ENCODE results near the gene KCNK1. TPM values are rescaled to one million over a fixed set of nuclear protein-coding genes. Genes with fewer than 3 reads are reported as not detected.
"Not testable (repeated sequence)": the region's sequence is repeated elsewhere in the genome, so short reads cannot be mapped to it uniquely, and the experiment has no call there.

Gene KCNK1
- polyA plus RNA-seq, 2 of the 4 experiments (the other 2 are of a cell fraction), result 8.4 to 11.8 TPM

GRCh38 chr1:233679591-233680373 is 65.9 kb downstream of the KCNK1 start:
- ATAC-seq, result no peak
- CTCF ChIA-PET, result interaction anchor here (0.8 kb wide), 2 partner anchors 42 to 111 kb away, joined by 3 to 6 read pairs; no protein-coding TSS in a partner anchor
- Histone ChIP-seq H3K9me3 (no peaks in the 10 kb centered on the region; the same call in 2 of the 3 replicates), H3K27ac (no peak overlapping the region), H3K4me2 (no peak overlapping the region), H3K4me3 (no peak overlapping the region), H3K4me1 (peaks cover 27% of the 10 kb centered on the region)
- TF ChIP-seq, protein P1, sequence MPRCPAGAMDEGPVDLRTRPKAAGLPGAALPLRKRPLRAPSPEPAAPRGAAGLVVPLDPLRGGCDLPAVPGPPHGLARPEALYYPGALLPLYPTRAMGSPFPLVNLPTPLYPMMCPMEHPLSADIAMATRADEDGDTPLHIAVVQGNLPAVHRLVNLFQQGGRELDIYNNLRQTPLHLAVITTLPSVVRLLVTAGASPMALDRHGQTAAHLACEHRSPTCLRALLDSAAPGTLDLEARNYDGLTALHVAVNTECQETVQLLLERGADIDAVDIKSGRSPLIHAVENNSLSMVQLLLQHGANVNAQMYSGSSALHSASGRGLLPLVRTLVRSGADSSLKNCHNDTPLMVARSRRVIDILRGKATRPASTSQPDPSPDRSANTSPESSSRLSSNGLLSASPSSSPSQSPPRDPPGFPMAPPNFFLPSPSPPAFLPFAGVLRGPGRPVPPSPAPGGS (IDR thresholded peaks at IDR 0.05), result no peak
- TF ChIP-seq HDAC2 (IDR thresholded peaks at IDR 0.05) (no peak), SMC3 (IDR thresholded peaks at IDR 0.05) (no peak), MAFK (IDR thresholded peaks at IDR 0.05; ENCODE audit: partially characterized antibody) (no peak)
- no peak for FAIRE-seq
- DNase-seq (ENCODE audit: low read depth in 1 of 2, low spot score in 1 of 2), result no peak
- 79% methylated on average over 12 of the region's 12 CpGs for WGBS (ENCODE audit: missing lambda C conversion rate)
- POLR2A ChIA-PET, result no interaction called here

- ATAC-seq, result no peak
These were observed 67.4 kb downstream of the KCNK1 start for GRCh38 chr1:233681285-233681684.

GRCh38 chr1:233686653-233687052 is 72.7 kb downstream of the KCNK1 start:
- CTCF ChIA-PET, result interaction anchor here (0.6 kb wide), 1 partner anchor 73 kb away, joined by 4 read pairs; no protein-coding TSS in a partner anchor
- H3K4me3 ChIP-seq; H3K4me2 ChIP-seq; POLR2A ChIA-PET; ATAC-seq; H3K9me3 ChIP-seq; DNase-seq (ENCODE audit: low read depth in 1 of 2, low spot score in 1 of 2); H3K27ac ChIP-seq; FAIRE-seq: not testable (repeated sequence)
- whole genome bisulfite sequencing (ENCODE audit: missing lambda C conversion rate), result 95% methylated on average over 10 of the region's 11 CpGs
- H3K4me1 ChIP-seq, result peaks cover 12% of the 10 kb centered on the region; the same call in 2 of the 3 replicates

More at GRCh38 chr1:233681285-233681684, 67.4 kb downstream of the KCNK1 start:
- Histone ChIP-seq H3K4me2 (no peak overlapping the region), H3K4me3 (no peak overlapping the region), H3K27ac (no peak overlapping the region), H3K4me1 (peaks cover 14% of the 10 kb centered on the region; the same call in 2 of the 3 replicates), H3K9me3 (no peaks in the 10 kb centered on the region)
- DNase-seq (ENCODE audit: low read depth in 1 of 2, low spot score in 1 of 2) (no peak), FAIRE-seq (no peak)
- 100% methylated on average over 1 of the region's 1 CpG for WGBS (ENCODE audit: missing lambda C conversion rate)
- CTCF ChIA-PET, result no interaction called here
- no peak for TF ChIP-seq FOSL2 (IDR thresholded peaks at IDR 0.05)
- no peak for TF ChIP-seq FOSL2 (CRISPR knock-in tag; IDR thresholded peaks at IDR 0.05)
- no peak for TF ChIP-seq HMGXB4 (CRISPR knock-in tag; IDR thresholded peaks at IDR 0.05; ENCODE audit: borderline replicate concordance)
- no peak for TF ChIP-seq EHF (CRISPR knock-in tag; IDR thresholded peaks at IDR 0.05)
- no peak for TF ChIP-seq ZSCAN20 (CRISPR knock-in tag; IDR thresholded peaks at IDR 0.05)
- no peak for TF ChIP-seq TP53 (CRISPR knock-in tag; IDR thresholded peaks at IDR 0.05)
- TF ChIP-seq, protein P2, sequence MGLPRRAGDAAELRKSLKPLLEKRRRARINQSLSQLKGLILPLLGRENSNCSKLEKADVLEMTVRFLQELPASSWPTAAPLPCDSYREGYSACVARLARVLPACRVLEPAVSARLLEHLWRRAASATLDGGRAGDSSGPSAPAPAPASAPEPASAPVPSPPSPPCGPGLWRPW (IDR thresholded peaks at IDR 0.05), result no peak
- TF ChIP-seq BHLHE40 (IDR thresholded peaks at IDR 0.05; ENCODE audit: low read depth, low read length), result no peak
- TF ChIP-seq HEYL (CRISPR knock-in tag; IDR thresholded peaks at IDR 0.05), result no peak
- TF ChIP-seq MYC (IDR thresholded peaks at IDR 0.05; ENCODE audit: borderline replicate concordance, low read length), result no peak
- POLR2A ChIA-PET, result no interaction called here

DNA sequence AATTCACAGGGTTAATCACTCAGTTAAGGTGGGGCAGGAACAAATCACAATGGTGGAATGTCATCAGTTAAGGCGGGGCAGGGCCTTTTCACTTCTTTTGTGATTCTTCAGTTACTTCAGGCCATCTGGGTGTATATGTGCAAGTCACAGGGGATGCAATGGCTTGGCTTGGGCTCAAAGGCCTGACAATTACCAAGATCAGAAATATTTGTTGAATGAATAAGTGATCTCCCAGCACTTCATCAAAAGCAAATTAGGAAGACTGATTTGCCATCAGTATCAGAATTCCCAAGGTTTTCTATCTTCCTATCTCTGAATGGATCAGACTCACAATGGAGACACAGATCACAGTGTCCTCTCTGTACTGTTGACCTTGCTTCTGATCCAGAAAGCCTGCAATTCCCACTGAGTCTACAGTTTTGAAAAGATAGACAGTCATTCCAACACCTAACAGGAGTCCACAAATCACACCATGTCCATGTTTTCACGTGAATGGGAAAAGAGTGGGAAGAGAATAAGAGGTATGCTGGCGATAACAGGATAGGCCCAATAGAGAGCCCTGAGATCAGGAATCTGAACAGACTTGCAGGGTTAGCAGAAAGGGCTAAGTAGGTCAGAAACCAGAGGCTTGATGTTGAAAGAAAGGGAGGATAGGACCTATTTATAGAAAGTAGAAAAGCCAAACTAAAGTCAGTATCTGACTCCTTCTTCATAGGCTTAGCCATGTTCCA is 75.3 kb downstream of the KCNK1 start:
- no peak for FAIRE-seq
- Histone ChIP-seq H3K4me1 (peaks cover 6% of the 10 kb centered on the region; the same call in 2 of the 3 replicates), H3K27ac (peak overlapping the region in 1 of 2 experiments; percentile 25; a peak in 2 of 6 replicates), H3K4me3 (no peak overlapping the region), H3K9me3 (no peaks in the 10 kb centered on the region), H3K4me2 (0 out of 3 replicates have a peak overlapping the region, but pooled peaks have one; percentile 17)
- TF ChIP-seq HOXA7 (CRISPR knock-in tag; IDR thresholded peaks at IDR 0.05) (no peak), HMGXB4 (CRISPR knock-in tag; IDR thresholded peaks at IDR 0.05; ENCODE audit: borderline replicate concordance) (no peak), NFE2L2 (conservative IDR thresholded peaks at IDR 0.05; ENCODE audit: low read length) (no peak), ATOH8 (CRISPR knock-in tag; IDR thresholded peaks at IDR 0.05; ENCODE audit: low read depth) (no peak), EHMT2 (IDR thresholded peaks at IDR 0.05; ENCODE audit: low read depth) (no peak), SREBF2 (IDR thresholded peaks at IDR 0.05) (no peak)
- TF ChIP-seq, protein P3, sequence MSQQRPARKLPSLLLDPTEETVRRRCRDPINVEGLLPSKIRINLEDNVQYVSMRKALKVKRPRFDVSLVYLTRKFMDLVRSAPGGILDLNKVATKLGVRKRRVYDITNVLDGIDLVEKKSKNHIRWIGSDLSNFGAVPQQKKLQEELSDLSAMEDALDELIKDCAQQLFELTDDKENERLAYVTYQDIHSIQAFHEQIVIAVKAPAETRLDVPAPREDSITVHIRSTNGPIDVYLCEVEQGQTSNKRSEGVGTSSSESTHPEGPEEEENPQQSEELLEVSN (IDR thresholded peaks at IDR 0.05; ENCODE audit: borderline replicate concordance, low read depth), result no peak
- no peak for DNase-seq (ENCODE audit: low read depth in 1 of 2, low spot score in 1 of 2)
- WGBS (ENCODE audit: missing lambda C conversion rate), result 92% methylated on average over 3 of the region's 3 CpGs
- no peak for ATAC-seq
- ChIA-PET POLR2A (no interaction called here), CTCF (interaction anchor here (1.0 kb wide), 1 partner anchor 15 kb away, joined by 3 read pairs; no protein-coding TSS in a partner anchor)
